Memory B cell (primary cell): ENCODE results near the gene NCKAP5.

ENCODE experiments used
- ATAC-seq: fragments of 150-1000 bp; cut with Tn5 transposase; 2 replicates; pipeline ENCODE4 v1.10.0; 2021; ENCODE audit warnings: low read depth, mild to moderate bottlenecking, moderate library complexity
- DNase-seq, 2 donors: peaks; one replicate each; pipeline ENCODE4 v3.0.0; 2022; ENCODE audit warnings: low spot score in 2 of 2
- H3K27ac Mint-ChIP-seq: one replicate; pipeline ENCODE4 v1.8.0; 2022; ENCODE audit warnings: mild to moderate bottlenecking, moderate library complexity, mixed read lengths
- H3K27me3 Mint-ChIP-seq: one replicate; pipeline ENCODE4 v1.8.0; 2022; ENCODE audit warnings: mixed read lengths
- H3K36me3 Mint-ChIP-seq: one replicate; pipeline ENCODE4 v1.8.0; 2022; ENCODE audit warnings: mild to moderate bottlenecking, mixed read lengths
- H3K4me1 Mint-ChIP-seq: one replicate; pipeline ENCODE4 v1.8.0; 2022; ENCODE audit warnings: mixed read lengths
- H3K4me3 Mint-ChIP-seq: one replicate; pipeline ENCODE4 v1.8.0; 2022; ENCODE audit warnings: mild to moderate bottlenecking, moderate library complexity, mixed read lengths
- H3K9me3 Mint-ChIP-seq: one replicate; pipeline ENCODE4 v1.8.0; 2022; ENCODE audit warnings: mixed read lengths

Gene NCKAP5

GRCh38 chr2:132863961-132864360, 704.3 kb downstream of the NCKAP5 start:
- Mint-ChIP-seq H3K9me3 (no peaks in the 10 kb centered on the region), H3K4me1 (no peaks in the 10 kb centered on the region), H3K27ac (no peak overlapping the region), H3K4me3 (no peak overlapping the region), H3K36me3 (no peaks in the 10 kb centered on the region), H3K27me3 (peaks cover 1% of the 10 kb centered on the region)
- ATAC-seq: no peak
- no peak for DNase-seq

GRCh38 chr2:132860220-132860619, 708.0 kb downstream of the NCKAP5 start:
- DNase-seq (no peak), ATAC-seq (no peak)
- H3K9me3 Mint-ChIP-seq: no peaks in the 10 kb centered on the region
- no peak overlapping the region for H3K4me3 Mint-ChIP-seq
- H3K27me3 Mint-ChIP-seq: peaks cover 1% of the 10 kb centered on the region
- H3K36me3 Mint-ChIP-seq: no peaks in the 10 kb centered on the region
- no peaks in the 10 kb centered on the region for H3K4me1 Mint-ChIP-seq
- no peak overlapping the region for H3K27ac Mint-ChIP-seq

DNA sequence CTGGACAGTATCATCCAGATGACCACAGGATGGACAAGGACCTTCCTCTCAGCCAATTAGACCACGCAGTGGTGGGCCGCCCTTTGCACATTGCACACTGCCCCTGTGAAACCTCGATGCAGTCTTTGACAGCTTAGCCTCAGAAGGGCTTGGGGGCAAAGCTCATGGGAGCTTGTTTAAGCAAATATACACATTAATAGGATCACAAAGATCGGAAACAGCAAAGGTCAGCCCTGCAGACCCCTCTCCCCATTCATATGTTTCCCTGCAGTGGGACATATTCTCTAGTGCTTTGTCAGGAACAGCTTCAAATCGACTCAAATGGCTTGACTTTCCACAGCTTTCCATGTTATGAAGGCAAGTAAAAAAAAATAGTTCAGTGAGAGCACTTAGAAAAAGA, 708.7 kb downstream of the NCKAP5 start:
- no peak for DNase-seq
- Mint-ChIP-seq H3K27ac (no peak overlapping the region), H3K4me1 (no peaks in the 10 kb centered on the region), H3K27me3 (peaks cover 1% of the 10 kb centered on the region), H3K9me3 (no peaks in the 10 kb centered on the region), H3K36me3 (no peaks in the 10 kb centered on the region), H3K4me3 (no peak overlapping the region)
- no peak for ATAC-seq

GRCh38 chr2:132857319-132857718, 710.9 kb downstream of the NCKAP5 start:
- Mint-ChIP-seq H3K4me1 (no peaks in the 10 kb centered on the region), H3K4me3 (no peak overlapping the region), H3K9me3 (no peaks in the 10 kb centered on the region), H3K36me3 (no peaks in the 10 kb centered on the region), H3K27ac (no peak overlapping the region), H3K27me3 (no peaks in the 10 kb centered on the region)
- DNase-seq: no peak
- no peak for ATAC-seq

DNA sequence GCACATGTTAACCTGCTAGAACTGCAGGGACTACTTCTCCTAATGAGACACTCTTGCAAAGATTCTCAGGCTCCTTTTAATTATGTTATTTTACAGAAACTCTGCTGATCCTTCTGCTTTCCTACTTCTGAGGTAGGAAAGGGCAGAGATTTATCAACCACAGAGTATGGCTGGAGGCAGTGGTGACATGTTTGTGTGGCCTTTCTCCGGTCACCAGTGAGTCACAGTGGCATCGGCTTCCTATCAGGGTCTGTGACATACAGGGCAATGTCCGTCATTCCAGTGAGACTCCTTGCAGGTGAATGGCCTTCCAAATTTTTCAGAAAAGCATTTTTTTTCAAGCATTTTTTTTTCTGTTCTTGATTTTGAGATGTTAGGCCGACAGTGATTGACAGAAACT, 717.6 kb downstream of the NCKAP5 start:
- H3K4me1 Mint-ChIP-seq: no peaks in the 10 kb centered on the region
- H3K4me3 Mint-ChIP-seq: no peak overlapping the region
- no peak for DNase-seq
- H3K9me3 Mint-ChIP-seq: no peaks in the 10 kb centered on the region
- no peak overlapping the region for H3K27ac Mint-ChIP-seq
- no peaks in the 10 kb centered on the region for H3K36me3 Mint-ChIP-seq
- H3K27me3 Mint-ChIP-seq: no peaks in the 10 kb centered on the region
- ATAC-seq: no peak

- Mint-ChIP-seq H3K27me3 (no peaks in the 10 kb centered on the region), H3K9me3 (no peaks in the 10 kb centered on the region), H3K4me1 (no peaks in the 10 kb centered on the region), H3K4me3 (no peak overlapping the region), H3K27ac (no peak overlapping the region), H3K36me3 (no peaks in the 10 kb centered on the region)
- no peak for DNase-seq
- no peak for ATAC-seq
Observed at GRCh38 chr2:132849118-132849517, 719.1 kb downstream of the NCKAP5 start.

GRCh38 chr2:132845339-132845738, 722.9 kb downstream of the NCKAP5 start:
- no peaks in the 10 kb centered on the region for H3K9me3 Mint-ChIP-seq
- H3K36me3 Mint-ChIP-seq: no peaks in the 10 kb centered on the region
- H3K27me3 Mint-ChIP-seq: no peaks in the 10 kb centered on the region

GRCh38 chr2:132844585-132844984, 723.7 kb downstream of the NCKAP5 start:
- no peak for DNase-seq
- H3K9me3 Mint-ChIP-seq: no peaks in the 10 kb centered on the region
- no peaks in the 10 kb centered on the region for H3K36me3 Mint-ChIP-seq
- H3K4me3 Mint-ChIP-seq: no peak overlapping the region
- H3K27ac Mint-ChIP-seq: no peak overlapping the region
- H3K27me3 Mint-ChIP-seq: no peaks in the 10 kb centered on the region
- no peak for ATAC-seq
- no peaks in the 10 kb centered on the region for H3K4me1 Mint-ChIP-seq

More at GRCh38 chr2:132845339-132845738, 722.9 kb downstream of the NCKAP5 start:
- no peaks in the 10 kb centered on the region for H3K4me1 Mint-ChIP-seq
- H3K27ac Mint-ChIP-seq: no peak overlapping the region
- no peak for ATAC-seq
- DNase-seq: no peak
- no peak overlapping the region for H3K4me3 Mint-ChIP-seq

GRCh38 chr2:132837769-132838168, 730.5 kb downstream of the NCKAP5 start:
- Mint-ChIP-seq H3K27ac (no peak overlapping the region), H3K9me3 (peaks cover 11% of the 10 kb centered on the region), H3K4me1 (no peaks in the 10 kb centered on the region), H3K4me3 (no peak overlapping the region), H3K27me3 (no peaks in the 10 kb centered on the region), H3K36me3 (no peaks in the 10 kb centered on the region)
- no peak for ATAC-seq
- DNase-seq: no peak

DNA sequence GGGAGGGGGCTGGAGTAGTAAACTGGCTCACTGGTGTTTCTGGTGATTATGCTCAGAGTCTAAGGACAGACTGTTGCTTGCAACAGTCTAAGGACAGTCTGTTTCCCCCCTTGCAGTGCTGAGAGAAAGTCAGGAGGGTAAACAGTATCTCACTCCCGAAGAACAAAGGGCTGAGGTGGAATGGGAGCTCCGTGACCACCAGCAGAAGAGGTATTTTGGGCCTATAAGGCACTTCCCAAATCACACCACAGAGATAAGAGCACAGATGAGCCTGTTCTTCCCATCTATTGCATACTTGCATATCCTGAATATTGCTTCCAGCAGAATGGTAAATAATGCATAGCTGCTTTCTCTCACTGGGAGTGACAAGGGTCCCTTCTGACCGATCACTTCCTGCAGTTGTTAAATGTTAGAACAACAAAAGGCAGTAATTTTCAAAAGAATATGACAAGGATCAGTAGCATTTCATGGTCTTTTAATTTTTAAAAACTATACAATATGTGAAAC, 737.9 kb downstream of the NCKAP5 start:
- Mint-ChIP-seq H3K4me3 (no peak overlapping the region), H3K27me3 (no peaks in the 10 kb centered on the region), H3K9me3 (peaks cover 8% of the 10 kb centered on the region), H3K36me3 (no peaks in the 10 kb centered on the region), H3K4me1 (no peaks in the 10 kb centered on the region), H3K27ac (no peak overlapping the region)
- no peak for ATAC-seq
- DNase-seq: no peak

- Mint-ChIP-seq H3K27ac (no peak overlapping the region), H3K36me3 (no peaks in the 10 kb centered on the region), H3K4me3 (no peak overlapping the region), H3K9me3 (no peaks in the 10 kb centered on the region), H3K4me1 (no peaks in the 10 kb centered on the region), H3K27me3 (no peaks in the 10 kb centered on the region)
- DNase-seq: no peak
- ATAC-seq: no peak
Observed at GRCh38 chr2:132825601-132826000, 742.7 kb downstream of the NCKAP5 start.

GRCh38 chr2:132824716-132825115, 743.5 kb downstream of the NCKAP5 start:
- Mint-ChIP-seq H3K27me3 (no peaks in the 10 kb centered on the region), H3K4me1 (no peaks in the 10 kb centered on the region), H3K9me3 (no peaks in the 10 kb centered on the region), H3K27ac (no peak overlapping the region), H3K4me3 (no peak overlapping the region), H3K36me3 (no peaks in the 10 kb centered on the region)
- no peak for ATAC-seq
- no peak for DNase-seq

DNA sequence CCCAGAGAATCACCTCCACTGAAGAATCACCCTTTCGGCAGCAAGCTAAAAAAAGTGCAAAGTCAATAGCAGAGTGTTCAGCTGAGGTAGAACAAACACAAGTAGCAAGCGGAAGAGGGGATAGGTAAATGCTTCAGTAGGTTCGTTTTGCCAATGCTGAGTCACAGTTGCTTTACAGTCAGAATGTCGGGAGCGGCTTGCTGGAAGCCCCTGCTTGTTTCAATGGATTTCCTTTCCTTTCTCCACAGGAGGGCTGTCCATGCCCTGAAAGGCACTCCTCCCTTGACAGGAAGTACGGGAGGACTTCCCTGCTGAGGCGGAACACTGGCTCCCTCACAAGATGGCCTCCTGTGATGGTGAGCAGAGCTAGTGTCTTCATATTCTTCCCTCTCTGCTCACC, 752.0 kb downstream of the NCKAP5 start:
- no peaks in the 10 kb centered on the region for H3K4me1 Mint-ChIP-seq
- DNase-seq: no peak
- no peak overlapping the region for H3K27ac Mint-ChIP-seq
- peaks cover 2% of the 10 kb centered on the region for H3K9me3 Mint-ChIP-seq
- H3K4me3 Mint-ChIP-seq: no peak overlapping the region
- ATAC-seq: no peak
- H3K27me3 Mint-ChIP-seq: peaks cover 4% of the 10 kb centered on the region
- no peaks in the 10 kb centered on the region for H3K36me3 Mint-ChIP-seq

DNA sequence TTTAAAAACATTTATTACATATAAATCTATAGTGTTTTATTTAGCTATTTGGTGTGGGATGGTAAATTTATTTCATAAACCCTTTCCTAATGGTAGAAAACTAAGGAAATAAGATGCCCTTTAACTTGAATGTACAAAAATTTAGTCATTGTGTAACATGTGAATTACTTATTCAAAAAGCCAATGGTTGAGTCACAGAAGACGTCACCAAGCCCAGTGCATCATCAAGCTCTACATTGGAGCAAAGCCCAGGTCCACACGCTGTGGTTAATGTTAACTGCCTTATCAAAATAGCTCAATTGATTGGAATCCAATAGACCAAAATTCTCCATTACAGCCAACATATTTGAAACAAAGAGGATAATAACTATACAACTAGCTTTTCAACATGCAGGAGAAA, 752.7 kb downstream of the NCKAP5 start:
- Mint-ChIP-seq H3K36me3 (peaks cover under 1% of the 10 kb centered on the region), H3K9me3 (peaks cover 3% of the 10 kb centered on the region), H3K27me3 (peaks cover 4% of the 10 kb centered on the region), H3K27ac (no peak overlapping the region), H3K4me1 (no peaks in the 10 kb centered on the region), H3K4me3 (no peak overlapping the region)
- DNase-seq (no peak), ATAC-seq (no peak)

DNA sequence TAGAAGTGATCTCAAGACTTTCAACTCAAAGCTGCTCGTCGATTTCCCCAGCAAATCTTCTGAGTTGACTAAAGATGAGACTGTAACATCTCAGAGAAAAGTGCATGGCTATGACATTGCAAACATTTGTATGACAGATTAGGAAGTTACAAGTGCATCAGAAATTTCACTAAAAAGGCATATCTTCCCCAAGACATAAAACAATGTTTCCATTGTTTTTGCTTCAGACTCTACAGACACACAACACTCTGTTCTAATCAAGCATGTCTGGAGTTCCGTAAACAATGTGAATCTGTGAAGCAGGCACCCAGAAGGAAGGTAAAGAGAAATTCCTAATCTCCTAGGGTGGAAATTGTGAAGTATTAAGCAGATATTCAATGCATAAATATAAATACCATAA, 753.6 kb downstream of the NCKAP5 start:
- no peaks in the 10 kb centered on the region for H3K4me1 Mint-ChIP-seq
- H3K27ac Mint-ChIP-seq: no peak overlapping the region
- no peak for DNase-seq
- peaks cover 1% of the 10 kb centered on the region for H3K36me3 Mint-ChIP-seq
- peaks cover 4% of the 10 kb centered on the region for H3K27me3 Mint-ChIP-seq
- H3K4me3 Mint-ChIP-seq: no peak overlapping the region
- H3K9me3 Mint-ChIP-seq: peaks cover 5% of the 10 kb centered on the region
- no peak for ATAC-seq
